ENCODE data around the gene UVRAG.
"Not testable (repeated sequence)": the region's sequence is repeated elsewhere in the genome, so short reads cannot be mapped to it uniquely, and the experiment has no call there.

UVRAG gene

GRCh38 chr11:75852406-75853017 is 37.5 kb downstream of the UVRAG start:
- H3K36me3 ChIP-seq (replicated peaks; ENCODE audit: insufficient read depth, low read length), result no peaks in the 10 kb centered on the region
- no peak overlapping the region for H3K4me2 ChIP-seq (ENCODE audit: low read depth, low read length)
- no peak for DNase-seq
- no peak for TF ChIP-seq CTCF (IDR thresholded peaks at IDR 0.05; ENCODE audit: low read length)
- TF ChIP-seq EZH2phosphoT487 (IDR thresholded peaks at IDR 0.05; ENCODE audit: low read length), result no peak
- TF ChIP-seq EZH2 (optimal IDR thresholded peaks at IDR 0.05; ENCODE audit: low read depth, low read length), result no peak
- no peak overlapping the region for H3K4me3 ChIP-seq (ENCODE audit: low read length)
- H3K9me3 ChIP-seq (replicated peaks; ENCODE audit: insufficient read depth, low read length), result no peaks in the 10 kb centered on the region
- H3K4me1 ChIP-seq (ENCODE audit: low read length), result no peaks in the 10 kb centered on the region
- no peak overlapping the region for H3K9ac ChIP-seq (ENCODE audit: low read length)
- H2AFZ ChIP-seq (ENCODE audit: low read length), result no peak overlapping the region
- H3F3A ChIP-seq (ENCODE audit: insufficient read depth, low read length), result no peaks in the 10 kb centered on the region
- no peaks in the 10 kb centered on the region for H4K20me1 ChIP-seq (ENCODE audit: insufficient read depth, low read length)
- no peaks in the 10 kb centered on the region for H3K27me3 ChIP-seq (replicated peaks; ENCODE audit: insufficient read depth, low read length)
- H3K27ac ChIP-seq (ENCODE audit: low read length), result no peak overlapping the region
- H3K9me2 ChIP-seq (replicated peaks; ENCODE audit: insufficient read depth, low read length), result no peaks in the 10 kb centered on the region
- peaks cover 6% of the 10 kb centered on the region; the same call in 1 of the 2 replicates for H3K79me2 ChIP-seq (ENCODE audit: low read length)

- not testable (repeated sequence) for H3K27me3 ChIP-seq (replicated peaks; ENCODE audit: insufficient read depth, low read length); H3K9me3 ChIP-seq (replicated peaks; ENCODE audit: insufficient read depth, low read length); H3F3A ChIP-seq (ENCODE audit: insufficient read depth, low read length); H3K27ac ChIP-seq (ENCODE audit: low read length); H4K20me1 ChIP-seq (ENCODE audit: insufficient read depth, low read length); H3K4me3 ChIP-seq (ENCODE audit: low read length); DNase-seq; H3K79me2 ChIP-seq (ENCODE audit: low read length); H3K9me2 ChIP-seq (replicated peaks; ENCODE audit: insufficient read depth, low read length); H3K9ac ChIP-seq (ENCODE audit: low read length); H2AFZ ChIP-seq (ENCODE audit: low read length); H3K36me3 ChIP-seq (replicated peaks; ENCODE audit: insufficient read depth, low read length); H3K4me1 ChIP-seq (ENCODE audit: low read length); H3K4me2 ChIP-seq (ENCODE audit: low read depth, low read length)
Measured at GRCh38 chr11:75853563-75853962, 38.6 kb downstream of the UVRAG start.

DNA sequence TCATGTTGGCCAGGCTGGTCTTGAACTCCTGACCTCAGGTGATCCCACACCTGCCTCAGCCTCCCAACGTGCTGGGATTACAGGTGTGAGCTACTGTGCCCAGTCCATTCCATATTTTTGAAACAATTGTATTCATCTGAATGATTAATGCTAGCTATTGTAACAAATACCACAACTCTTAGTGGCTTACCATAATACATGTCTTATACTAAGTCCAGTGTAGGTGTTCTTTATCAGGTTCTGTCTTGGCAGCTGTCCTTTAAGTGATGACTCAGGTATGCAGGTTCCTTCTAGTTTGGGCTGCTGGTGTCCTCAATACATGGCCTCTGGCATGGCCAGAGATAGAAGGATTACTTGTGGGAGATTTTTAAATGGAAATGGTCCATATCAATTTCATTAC is 39.0 kb downstream of the UVRAG start:
- TF ChIP-seq EZH2phosphoT487 (IDR thresholded peaks at IDR 0.05; ENCODE audit: low read length) (no peak), CTCF (IDR thresholded peaks at IDR 0.05; ENCODE audit: low read length) (no peak), EZH2 (optimal IDR thresholded peaks at IDR 0.05; ENCODE audit: low read depth, low read length) (no peak)
- no peaks in the 10 kb centered on the region for H4K20me1 ChIP-seq (ENCODE audit: insufficient read depth, low read length)
- no peak overlapping the region for H3K4me3 ChIP-seq (ENCODE audit: low read length)
- H3K27me3 ChIP-seq (replicated peaks; ENCODE audit: insufficient read depth, low read length), result no peaks in the 10 kb centered on the region
- H3K36me3 ChIP-seq (replicated peaks; ENCODE audit: insufficient read depth, low read length), result no peaks in the 10 kb centered on the region
- no peak overlapping the region for H3K9ac ChIP-seq (ENCODE audit: low read length)
- DNase-seq, result no peak
- H3K4me2 ChIP-seq (ENCODE audit: low read depth, low read length), result no peak overlapping the region
- H3K9me2 ChIP-seq (replicated peaks; ENCODE audit: insufficient read depth, low read length), result no peaks in the 10 kb centered on the region
- H3K4me1 ChIP-seq (ENCODE audit: low read length), result no peaks in the 10 kb centered on the region
- H2AFZ ChIP-seq (ENCODE audit: low read length), result no peak overlapping the region
- no peak overlapping the region for H3K27ac ChIP-seq (ENCODE audit: low read length)
- H3K79me2 ChIP-seq (ENCODE audit: low read length), result peaks cover 6% of the 10 kb centered on the region; the same call in 1 of the 2 replicates
- no peaks in the 10 kb centered on the region for H3K9me3 ChIP-seq (replicated peaks; ENCODE audit: insufficient read depth, low read length)
- no peaks in the 10 kb centered on the region for H3F3A ChIP-seq (ENCODE audit: insufficient read depth, low read length)

DNA sequence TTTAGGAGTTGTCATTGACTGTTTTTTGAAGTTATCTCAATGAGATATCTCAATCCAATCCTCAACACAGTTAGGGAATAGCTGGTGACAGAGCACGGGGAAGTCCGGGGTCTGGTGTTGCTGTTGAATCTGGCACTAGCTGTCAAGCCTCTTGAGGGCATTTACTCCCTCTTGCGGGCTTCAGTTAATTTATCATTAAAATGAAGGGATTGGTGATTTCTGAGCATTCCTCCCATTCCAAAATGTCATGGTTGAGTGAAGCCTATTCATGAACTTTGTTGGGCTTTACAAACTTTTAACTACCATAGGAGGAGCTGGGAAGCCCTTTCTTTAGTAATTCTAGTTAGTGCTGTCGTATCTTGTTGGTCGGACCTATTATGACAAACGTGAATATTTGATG is 40.2 kb downstream of the UVRAG start:
- no peaks in the 10 kb centered on the region for H3F3A ChIP-seq (ENCODE audit: insufficient read depth, low read length)
- no peak overlapping the region for H3K4me3 ChIP-seq (ENCODE audit: low read length)
- no peak overlapping the region for H2AFZ ChIP-seq (ENCODE audit: low read length)
- H3K27me3 ChIP-seq (replicated peaks; ENCODE audit: insufficient read depth, low read length), result no peaks in the 10 kb centered on the region
- H3K79me2 ChIP-seq (ENCODE audit: low read length), result peaks cover 6% of the 10 kb centered on the region; the same call in 1 of the 2 replicates
- TF ChIP-seq CTCF (IDR thresholded peaks at IDR 0.05; ENCODE audit: low read length) (no peak), EZH2phosphoT487 (IDR thresholded peaks at IDR 0.05; ENCODE audit: low read length) (no peak), EZH2 (optimal IDR thresholded peaks at IDR 0.05; ENCODE audit: low read depth, low read length) (no peak)
- H3K9me2 ChIP-seq (replicated peaks; ENCODE audit: insufficient read depth, low read length), result no peaks in the 10 kb centered on the region
- no peaks in the 10 kb centered on the region for H3K9me3 ChIP-seq (replicated peaks; ENCODE audit: insufficient read depth, low read length)
- H3K36me3 ChIP-seq (replicated peaks; ENCODE audit: insufficient read depth, low read length), result no peaks in the 10 kb centered on the region
- no peak overlapping the region for H3K27ac ChIP-seq (ENCODE audit: low read length)
- H3K4me1 ChIP-seq (ENCODE audit: low read length), result no peaks in the 10 kb centered on the region
- H3K4me2 ChIP-seq (ENCODE audit: low read depth, low read length), result no peak overlapping the region
- H3K9ac ChIP-seq (ENCODE audit: low read length), result no peak overlapping the region
- no peaks in the 10 kb centered on the region for H4K20me1 ChIP-seq (ENCODE audit: insufficient read depth, low read length)
- DNase-seq, result no peak
